HG02588 (cell line): ENCODE measurements around the gene AIFM1.
"Not testable (repeated sequence)": the region's sequence is repeated elsewhere in the genome, so short reads cannot be mapped to it uniquely, and the experiment has no call there.

ENCODE experiments used
- ATAC-seq: cut with Tn5 transposase; IDR thresholded peaks from one replicate; pipeline ENCODE4 v1.9.1; 2021; ENCODE audit warnings: mild to moderate bottlenecking, moderate library complexity; ENCODE audit not compliant: unreplicated experiment

The AIFM1 gene

DNA sequence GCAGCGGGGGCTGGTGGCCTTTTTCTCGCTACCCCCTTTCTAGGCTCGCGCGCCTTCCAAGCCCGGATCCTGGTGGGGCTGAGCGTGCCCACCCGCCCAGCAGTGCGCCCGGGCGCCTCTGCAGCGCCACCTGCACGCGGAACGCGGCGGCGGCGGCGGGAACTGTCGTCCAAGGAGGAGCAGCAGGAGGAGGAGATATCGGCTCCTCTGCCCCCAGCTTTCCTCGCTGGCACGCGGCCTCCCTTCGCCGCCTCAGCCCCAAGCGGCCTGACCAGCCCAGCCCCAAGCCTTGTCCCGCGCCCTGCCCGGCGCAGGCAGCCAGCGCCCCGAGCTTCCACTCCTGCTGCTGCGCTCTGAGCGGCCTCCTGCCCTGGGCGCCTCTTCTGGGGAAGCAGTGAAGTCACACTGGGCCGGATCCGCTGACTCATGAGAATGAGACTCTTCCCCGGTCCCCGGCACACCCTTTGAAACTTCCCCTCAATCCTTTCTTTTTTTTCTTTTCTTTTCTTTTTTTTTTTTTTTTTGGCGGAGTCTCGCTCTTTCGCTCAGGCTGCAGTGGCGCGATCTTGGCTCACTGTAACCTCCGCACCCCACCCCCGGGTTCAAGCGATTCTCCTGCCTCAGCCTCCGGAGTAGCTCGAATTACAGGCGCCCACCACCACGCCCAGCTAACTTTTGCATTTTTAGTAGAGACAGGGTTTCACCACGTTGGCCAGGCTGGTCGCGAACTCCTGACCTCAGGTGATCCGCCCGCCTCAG, 44.7 kb downstream of the AIFM1 start:
- peak; percentile 70 for ATAC-seq

DNA sequence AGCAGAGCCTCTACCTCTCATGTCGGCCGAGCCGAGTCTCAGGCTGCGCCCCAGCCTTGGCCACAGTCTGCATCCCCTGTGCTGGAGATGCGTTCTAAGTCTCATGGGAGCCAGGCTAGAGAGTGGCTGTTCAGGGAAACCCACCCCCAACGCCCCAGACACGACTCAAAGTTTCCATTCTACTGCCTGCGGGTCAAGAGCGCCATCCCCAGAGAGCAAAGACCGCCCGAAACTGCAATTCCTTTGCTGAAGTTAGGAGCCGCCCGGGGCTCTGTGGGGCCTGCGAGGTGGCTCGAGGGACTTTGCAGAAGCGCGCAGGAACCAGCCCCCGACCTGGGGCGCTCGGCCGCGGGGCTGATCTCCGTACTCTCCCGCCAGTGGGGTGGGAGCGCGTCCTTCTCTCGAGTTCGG, 45.3 kb downstream of the AIFM1 start:
- peak; percentile 30 for ATAC-seq

DNA sequence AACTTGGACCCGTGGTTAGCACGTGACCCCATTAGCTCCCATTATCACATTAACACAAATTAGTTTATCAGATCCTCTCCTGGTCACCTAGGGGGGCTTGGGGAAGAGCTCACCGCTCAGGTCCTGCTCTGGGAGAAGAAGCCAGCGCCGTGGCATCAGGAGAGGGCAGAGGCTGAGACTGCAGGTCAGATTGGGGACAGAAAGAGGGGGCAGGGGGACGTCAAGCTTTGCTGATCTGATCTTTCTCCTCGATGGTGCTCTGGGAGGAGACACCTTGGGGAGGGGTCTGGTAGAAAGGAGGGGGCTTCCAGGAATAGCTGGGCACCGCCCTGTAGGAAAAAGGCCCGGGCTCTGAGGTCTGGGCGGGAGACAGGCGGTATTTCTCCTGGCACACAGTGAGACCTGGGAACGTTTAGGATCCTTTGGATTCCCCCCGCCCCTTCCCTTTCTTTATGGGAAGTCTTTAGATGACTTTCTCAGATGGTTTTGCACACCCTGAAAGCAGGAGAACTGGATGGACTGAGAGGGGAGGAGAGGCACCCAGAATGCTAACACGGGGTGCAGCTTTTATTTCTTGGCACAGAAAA, 46.2 kb downstream of the AIFM1 start:
- ATAC-seq: no peak

DNA sequence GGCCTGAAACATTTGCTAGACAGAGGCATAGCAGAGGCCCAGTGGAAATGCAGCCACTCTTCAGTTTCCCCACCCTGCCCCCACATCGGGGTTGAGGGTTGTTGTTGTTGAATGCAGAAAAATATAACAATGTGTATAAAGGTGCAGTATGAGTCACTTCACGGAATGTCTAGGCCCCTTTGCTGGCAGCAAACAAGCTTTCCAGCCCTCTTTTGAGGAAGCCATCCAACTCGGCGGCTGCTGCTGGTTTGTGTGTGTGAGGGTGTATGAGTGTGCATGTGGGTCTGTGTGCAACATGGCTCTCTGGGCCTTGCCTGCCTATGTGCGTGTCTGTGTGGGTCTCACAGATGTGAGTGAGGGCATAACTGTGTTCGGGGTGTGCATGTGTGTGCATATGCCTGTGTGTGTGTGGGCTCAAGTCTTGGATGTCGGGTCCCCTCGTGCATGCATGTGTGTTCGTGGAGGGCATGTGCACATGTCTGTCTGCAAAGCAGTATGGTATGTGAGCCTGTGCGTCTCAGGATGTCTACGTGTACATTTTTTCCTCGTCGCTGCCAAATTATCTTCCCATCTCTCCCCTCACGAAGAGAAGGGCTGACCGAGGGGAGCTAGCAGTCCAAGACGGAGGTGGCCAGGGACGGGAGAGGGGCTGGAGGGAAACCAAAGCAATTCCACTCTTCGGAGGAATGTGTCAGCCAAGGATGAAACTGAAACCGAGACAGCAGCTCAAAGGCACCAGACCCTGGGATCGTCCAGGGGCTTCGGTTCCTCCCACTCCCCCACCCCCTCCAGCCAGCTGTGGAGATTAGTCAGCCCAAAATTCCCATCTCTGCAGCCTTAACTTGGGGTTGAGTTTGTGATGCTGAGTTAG, 47.0 kb downstream of the AIFM1 start:
- no peak for ATAC-seq

DNA sequence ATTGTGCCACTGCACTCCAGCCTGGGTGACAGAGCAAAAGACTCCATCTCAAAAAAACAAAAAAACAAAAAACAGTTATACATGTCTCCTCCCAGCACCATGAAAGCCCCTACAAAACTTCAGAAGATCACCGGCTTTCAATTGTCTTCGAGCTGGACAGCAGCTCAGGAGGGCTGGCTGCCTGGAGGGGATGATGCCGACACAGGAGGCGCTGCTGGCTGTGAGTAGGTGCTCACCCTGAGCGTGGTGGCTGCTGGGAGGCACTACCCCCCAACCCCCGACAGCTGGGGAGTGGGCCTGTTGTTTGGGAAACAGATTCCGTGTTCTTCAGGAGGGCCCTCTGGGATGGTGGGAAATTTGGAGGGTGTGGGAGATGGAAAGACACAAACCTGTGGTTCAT, 48.5 kb downstream of the AIFM1 start:
- no peak for ATAC-seq

DNA sequence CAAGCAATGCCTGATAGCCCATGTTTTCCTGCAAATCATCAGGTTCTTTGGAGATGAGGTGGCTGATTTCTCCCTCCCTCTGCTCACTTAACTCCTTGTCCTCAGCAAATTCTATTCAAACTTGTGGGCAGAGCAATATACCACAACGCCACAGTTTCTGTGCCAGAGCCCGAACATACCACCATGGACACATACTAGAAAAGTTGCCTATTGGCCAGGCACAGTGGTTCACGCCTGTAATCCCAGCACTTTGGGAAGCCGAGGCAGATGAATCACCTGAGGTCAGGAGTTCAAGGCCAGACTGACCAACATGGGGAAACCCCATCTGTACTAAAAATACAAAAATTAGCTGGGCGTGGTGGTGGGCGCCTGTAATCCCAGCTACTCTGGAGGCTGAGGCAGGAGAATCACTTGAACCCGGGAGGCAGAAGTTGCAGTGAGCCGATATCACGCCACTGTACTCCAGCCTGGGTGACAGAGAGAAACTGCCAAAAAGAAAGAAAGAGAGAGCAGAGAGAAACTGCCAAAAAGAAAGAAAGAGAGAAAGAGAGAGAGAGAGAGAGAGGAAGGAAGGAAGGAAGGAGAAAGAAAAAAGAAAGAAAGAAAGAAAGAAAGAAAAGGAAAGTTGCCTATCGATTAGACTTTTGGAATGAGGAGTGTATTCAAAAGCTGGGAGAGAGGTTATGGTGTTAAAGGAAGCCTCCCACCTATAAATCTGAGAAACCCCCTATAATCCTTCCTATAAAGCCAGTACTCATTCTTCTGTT, 50.3 kb downstream of the AIFM1 start:
- ATAC-seq: not testable (repeated sequence)

DNA sequence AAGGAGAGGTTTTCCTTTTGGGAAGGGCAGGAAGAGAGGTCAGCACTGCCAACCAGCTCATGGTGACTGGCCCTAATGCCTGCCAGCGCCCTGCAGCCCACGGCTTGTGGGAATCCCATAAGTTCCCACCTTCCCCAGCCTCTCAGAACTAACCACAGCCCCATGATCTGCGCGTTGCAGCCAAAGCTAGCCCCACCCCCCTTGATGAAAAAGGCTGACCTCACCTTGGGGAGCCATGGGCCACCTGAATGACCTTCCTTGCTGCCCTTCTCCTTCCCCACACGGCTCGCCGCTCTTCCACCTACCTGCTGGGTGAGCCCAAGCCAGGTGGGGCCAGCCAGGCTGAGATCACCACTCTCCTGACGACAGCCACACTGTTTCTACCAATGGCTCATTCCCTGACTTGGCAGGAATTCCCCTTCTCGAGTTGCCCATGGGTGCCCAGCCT, 51.5 kb downstream of the AIFM1 start:
- ATAC-seq: no peak

DNA sequence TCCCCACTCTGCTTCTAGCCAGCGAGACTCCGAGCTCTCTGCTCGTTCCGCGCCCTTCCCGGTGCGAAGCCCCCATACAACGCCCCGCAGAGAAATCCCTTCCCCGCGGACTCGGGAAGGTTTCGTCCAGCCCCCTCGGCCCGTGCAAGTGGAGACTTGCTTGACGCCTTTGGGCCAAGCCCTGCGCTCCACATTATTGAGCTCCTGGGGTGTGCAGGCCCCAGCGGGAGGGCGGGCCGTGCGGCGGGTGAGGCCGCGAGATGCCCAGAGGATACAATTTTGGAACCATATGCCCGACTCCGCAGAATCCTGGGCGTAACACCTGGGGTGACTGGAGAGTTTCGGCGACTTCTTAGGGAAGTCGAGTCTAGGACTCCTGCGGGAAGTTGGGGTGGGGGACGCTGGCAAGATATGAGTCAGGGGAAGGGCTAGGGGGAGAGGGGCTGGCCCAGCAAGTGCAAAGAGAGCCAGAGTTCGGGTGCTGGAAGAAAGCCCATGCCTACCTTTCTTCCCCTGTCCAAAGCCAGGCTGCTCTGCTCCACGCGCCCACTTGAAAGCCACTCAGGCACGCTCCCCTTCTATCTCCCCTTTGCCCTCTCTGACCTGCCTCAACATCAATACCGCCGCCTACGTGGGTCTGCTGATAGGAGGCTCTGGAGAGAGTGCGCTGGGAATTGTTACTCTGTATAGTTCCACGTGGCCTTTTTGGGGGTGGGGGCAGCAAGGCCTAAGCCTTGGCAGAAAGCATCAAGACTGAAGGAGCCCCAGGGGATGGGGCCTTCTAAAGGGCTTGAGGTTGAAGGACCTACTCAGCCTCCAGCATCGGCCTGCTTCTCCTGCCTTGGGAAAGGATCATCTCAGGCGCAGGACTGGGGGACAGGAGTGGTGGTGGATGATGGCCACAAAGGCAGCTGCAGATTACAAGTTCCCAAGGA, 54.2 kb downstream of the AIFM1 start:
- ATAC-seq: no peak

DNA sequence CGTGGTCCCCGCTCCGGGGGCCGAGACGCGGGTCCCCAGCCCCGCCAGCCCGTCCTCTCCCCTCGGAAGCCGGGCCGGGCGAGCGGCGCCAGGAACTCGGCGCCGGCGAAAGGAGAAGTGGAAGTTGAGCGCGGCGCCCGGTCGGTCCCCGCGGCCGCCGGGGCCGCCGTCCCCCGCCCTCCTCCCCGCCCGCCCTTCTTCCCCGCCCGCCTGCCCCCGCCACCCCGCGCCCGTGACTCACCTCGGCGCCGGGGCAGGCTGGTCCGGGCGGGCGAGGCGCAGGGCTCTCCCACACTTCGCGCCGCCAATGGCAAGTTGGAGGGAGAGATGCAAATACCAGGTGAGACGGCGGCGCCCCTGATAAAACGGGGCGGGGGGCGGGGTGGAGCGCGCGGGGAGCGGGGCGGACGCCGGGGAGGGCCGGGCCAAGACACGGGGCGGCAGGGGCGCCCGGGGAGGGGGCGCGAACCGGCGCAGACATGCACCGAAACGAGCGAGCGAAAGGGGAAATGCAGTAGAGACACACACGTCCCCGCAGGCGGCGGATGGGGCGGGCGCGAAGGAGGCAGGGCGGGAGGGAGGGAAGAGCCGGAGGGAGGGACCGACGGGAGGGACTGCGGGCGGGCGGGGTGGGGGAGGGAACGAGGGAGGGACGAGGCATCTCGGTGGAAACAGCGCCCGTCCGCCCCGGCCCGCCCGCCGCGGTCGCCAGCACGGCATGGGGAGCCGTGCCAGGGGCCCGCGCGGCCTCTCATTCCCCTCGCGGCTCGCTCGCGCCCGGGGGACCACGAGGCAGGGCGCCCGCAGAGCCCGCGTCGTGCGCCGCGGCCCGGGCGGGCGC, 55.0 kb downstream of the AIFM1 start, which contains the start of gene ELF4:
ELF4 (minus strand) TSS at position 119 of the 841 bp plus-strand sequence. CDS start 29,167 bp downstream, outside the sequence.
- ATAC-seq: peak; percentile 44

DNA sequence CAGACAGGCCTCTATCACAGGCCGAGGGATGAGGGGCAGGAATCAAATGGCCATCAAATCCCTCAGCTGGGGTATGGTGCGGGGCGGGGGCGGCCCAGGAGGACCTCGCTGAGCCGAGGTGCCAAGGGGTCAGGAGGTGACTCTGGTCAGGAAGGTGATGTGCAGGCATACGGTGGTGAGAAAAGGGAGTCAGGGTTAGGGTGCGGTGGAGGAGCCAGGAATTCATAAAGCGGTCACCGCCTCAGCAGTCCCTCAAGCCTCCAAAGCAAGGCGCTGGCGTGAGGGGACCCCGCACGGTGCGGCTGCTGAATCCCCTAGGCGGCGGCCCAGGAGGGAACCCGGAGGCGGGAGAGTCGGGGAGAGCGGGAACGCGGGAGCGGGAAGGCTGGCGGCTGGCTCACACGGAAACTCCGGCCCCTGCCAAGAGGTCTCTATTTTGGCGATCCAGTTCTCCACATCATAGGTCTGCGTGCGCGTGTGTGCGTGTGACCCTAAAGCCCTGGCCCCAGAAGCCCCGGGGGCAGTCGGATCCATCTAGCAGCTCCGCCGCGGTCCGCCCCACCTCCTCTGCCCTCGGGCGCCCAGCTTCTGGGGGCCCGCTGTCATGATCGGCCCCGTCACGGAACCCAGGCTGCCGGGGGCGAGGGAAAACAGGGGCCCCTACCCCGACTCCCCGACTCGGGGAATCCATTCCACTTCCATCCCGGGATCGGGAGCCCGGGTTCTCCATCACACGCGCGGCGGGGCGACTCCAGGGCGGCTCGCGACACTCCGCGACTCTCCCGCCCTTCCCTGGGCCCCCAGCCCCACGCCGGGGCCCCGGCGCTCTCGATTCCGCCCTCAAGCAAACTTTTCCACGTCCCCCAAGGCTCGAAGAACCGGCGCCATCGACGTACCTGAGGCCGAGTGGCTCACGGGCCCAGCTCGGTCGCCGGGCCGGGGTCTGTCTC, 55.9 kb downstream of the AIFM1 start:
- ATAC-seq: peak; percentile 7

DNA sequence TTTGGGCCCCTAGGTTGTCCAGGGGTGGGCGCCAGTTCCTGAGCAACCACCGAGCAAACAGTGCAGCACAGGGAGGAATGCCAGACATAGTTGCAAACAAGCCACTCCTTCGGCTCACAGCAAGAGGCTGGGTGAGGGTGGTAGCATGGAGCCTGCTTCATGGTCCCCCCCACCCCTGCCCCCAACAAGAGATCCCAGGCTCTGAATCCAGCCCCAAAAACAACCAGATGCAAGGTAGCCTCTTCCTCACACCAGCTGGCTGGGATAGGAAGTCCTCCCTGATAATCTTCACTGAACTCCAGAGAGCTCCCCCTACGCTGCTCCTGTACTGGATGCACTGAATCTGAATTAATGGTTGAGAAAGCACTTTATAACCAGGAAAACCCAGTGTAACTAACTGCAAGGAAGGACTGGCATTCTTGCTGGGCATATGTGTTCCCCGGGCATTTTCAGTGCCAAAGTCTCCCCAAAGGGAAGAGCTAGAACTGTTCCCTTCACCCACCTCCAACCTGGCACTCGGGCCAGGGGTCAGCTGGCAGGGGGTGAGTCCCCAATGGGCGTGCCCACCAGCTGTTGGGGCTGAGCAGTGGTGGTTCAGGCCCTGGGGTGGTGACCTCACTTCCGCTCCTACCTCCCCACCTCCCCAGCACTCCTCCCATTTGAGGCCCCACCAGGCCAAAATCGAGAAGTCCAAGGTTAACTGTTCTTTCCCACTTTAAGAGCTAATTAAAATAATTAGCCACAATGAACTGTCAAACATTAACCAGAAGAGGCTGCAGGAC, 56.8 kb downstream of the AIFM1 start:
- ATAC-seq: peak; percentile 67

DNA sequence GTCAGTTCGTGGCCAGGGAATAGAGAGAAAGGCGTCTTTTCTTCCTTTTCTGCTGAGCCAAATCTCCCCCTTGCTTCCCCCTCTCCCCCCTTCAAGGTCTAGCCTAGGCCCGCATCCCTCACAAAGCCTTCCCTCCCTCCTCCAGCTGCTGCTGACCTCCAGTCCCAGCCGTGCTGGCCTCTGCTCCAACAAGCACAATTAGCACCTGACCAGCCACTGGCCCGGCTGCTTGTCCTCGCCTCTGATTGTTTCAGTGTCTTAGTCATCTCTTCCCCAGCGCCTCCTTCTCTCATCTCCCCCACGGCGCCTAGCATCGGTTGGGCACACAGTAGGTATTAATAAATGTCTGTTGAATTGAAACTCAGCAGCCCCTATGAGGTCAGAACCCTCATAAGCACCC, 59.6 kb downstream of the AIFM1 start:
- ATAC-seq: no peak

DNA sequence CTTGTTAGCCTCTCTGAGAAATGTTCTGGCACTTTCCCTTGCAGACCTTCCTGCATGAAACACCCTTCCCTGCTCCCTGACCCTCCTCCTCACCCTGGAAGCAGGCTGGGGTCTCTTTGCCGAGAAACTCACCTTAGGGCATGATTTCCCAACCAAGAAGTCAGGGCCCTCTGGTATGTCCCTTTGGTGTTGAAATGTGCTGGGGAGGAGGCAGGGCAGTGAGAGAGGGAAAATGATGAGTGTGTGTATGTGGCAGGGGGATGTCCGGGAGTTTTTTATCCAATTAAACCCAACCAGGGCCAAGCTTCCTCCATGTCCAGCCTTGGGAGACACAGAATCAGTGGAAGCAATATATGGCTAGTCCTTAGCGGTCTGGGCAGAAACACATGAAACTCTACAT, 60.4 kb downstream of the AIFM1 start:
- ATAC-seq: no peak

DNA sequence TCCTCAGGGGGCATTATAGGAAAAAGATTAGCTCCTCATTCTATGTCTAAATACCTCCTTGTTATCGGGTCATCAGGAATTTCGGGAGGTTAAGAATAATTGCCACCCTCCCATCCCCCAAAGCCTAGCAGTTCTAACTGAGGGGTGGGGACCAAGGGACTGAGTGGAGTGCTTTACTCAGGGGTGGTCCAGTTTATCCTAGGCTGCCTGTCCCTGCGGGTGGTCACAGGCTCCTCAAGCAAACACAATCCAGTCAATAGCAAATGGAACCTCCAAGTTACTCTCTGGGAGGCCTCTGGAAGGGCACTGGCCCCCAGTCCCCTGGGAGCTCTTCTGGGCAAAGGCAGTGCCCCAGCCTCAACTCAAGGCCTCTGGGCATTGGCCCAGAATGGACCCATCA, 62.0 kb downstream of the AIFM1 start:
- no peak for ATAC-seq

DNA sequence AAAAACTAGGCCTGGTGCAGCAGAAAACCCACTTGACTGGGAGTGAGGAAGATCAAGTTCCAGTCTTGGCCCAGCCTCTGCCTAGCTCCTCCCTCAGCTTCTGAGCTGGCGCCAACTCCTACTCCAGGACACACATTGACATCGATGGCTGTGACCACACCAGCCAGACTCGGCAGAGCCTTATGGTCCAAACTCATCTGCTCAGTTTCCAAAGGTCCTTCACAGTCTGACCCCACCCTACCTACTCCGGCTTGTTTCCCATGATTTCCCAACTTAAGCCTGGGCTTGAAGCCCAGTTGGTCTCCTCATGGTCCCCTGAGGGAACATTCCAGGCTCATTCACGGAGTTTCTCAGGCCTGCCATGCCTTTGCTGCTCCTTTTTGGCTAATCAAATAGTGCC, 65.5 kb downstream of the AIFM1 start:
- no peak for ATAC-seq

DNA sequence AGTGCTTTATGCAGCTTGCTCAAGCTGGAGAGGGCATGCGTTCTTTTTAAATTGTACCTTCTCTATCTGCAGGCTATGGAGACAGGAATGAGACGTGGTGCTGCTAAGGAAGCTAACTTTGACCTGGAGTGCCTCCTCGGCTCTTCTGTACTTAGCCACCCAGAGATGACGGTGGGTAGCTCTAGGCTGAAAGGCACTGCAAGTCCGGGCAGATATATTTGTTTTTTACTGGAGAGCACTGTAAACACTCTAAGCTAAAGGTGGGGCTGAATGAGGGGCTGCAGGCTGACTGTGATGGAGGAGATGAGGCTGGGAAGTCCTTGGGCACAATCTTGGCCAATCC, 67.5 kb downstream of the AIFM1 start:
- no peak for ATAC-seq
